ENCODE measurements around the gene KBTBD7. TPM values are rescaled to one million over a fixed set of nuclear protein-coding genes. Genes with fewer than 3 reads are reported as not detected.
A peak's percentile ranks its signal among the peaks of the same experiment; 100 is the strongest.

The KBTBD7 gene
- polyA plus RNA-seq, 1 of the 3 experiments (the other 2 are of a cell fraction) = 1.3 TPM

DNA sequence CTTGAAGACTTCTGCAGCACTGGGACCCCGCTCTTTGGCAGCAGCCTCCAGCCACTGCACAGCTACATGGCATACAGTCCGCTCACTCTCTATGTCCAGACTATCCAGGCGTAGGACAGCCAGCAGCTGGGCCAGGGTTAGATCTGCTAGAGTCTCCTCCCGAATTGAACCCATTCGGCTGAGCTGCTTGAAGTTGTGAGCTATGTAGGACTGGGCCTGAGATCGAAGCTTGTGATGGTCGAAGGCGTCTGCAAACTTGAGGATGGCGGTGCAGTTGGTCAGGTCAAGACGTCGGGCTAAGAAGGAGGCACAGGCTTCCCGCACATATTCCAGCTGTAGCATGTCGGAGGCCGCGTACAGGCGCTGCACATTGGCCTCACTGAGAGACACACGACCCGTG lies 900 bp downstream of the KBTBD7 start:
- Histone ChIP-seq H3K27ac (ENCODE audit: low read depth in 2 of 2, low read length in 1 of 2) (no peak overlapping the region; a peak in 1 of 4 replicates), H2AFZ (ENCODE audit: low read depth) (peak overlapping the region; percentile 97; the same call in 1 of the 2 replicates), H3K9ac (no peak overlapping the region), H3K36me3 (replicated peaks in 1 of 2; ENCODE audit: control insufficient read depth in 1 of 2, insufficient read depth in 2 of 2, low read length in 1 of 2) (peaks cover 6 to 9% of the 10 kb centered on the region in 2 experiments), H3F3A (replicated peaks; ENCODE audit: insufficient read depth) (peaks cover 12% of the 10 kb centered on the region), H4K20me1 (ENCODE audit: insufficient read depth) (no peaks in the 10 kb centered on the region), H3K9me3 (no peaks in the 10 kb centered on the region), H3K4me1 (ENCODE audit: control insufficient read depth in 1 of 2, insufficient read depth in 2 of 2, low read depth in 1 of 2, low read length in 1 of 2) (peaks cover 0 to 18% of the 10 kb centered on the region in 2 experiments; a peak in 2 of 4 replicates), H3K4me2 (peak overlapping the region; percentile 75), H3K79me2 (ENCODE audit: insufficient read depth) (peaks cover 18% of the 10 kb centered on the region; the same call in 1 of the 2 replicates), H3K9me2 (no peaks in the 10 kb centered on the region), H3K27me3 (ENCODE audit: insufficient read depth) (no peaks in the 10 kb centered on the region), H3K4me3 (ENCODE audit: low read depth in 2 of 2, low read length in 1 of 2) (peak overlapping the region; percentile 65 to 73)
- ChIA-PET CTCF (no interaction called here), POLR2A (no interaction called here)
- WGBS (ENCODE audit: low lambda C conversion rate) = 94% methylated on average over 17 of the region's 18 CpGs
- TF ChIP-seq TCF12 (IDR thresholded peaks at IDR 0.05) = no peak
- no peak for TF ChIP-seq EZH2phosphoT487 (IDR thresholded peaks at IDR 0.05; ENCODE audit: borderline replicate concordance, low read depth)
- no peak for TF ChIP-seq GATA2 (CRISPR knock-in tag; IDR thresholded peaks at IDR 0.05)
- TF ChIP-seq SIN3A (IDR thresholded peaks at IDR 0.05; ENCODE audit: borderline replicate concordance, low read depth, low read length) = no peak
- no peak for TF ChIP-seq SMC3 (IDR thresholded peaks at IDR 0.05; ENCODE audit: low read depth, low read length)
- TF ChIP-seq, protein P1, sequence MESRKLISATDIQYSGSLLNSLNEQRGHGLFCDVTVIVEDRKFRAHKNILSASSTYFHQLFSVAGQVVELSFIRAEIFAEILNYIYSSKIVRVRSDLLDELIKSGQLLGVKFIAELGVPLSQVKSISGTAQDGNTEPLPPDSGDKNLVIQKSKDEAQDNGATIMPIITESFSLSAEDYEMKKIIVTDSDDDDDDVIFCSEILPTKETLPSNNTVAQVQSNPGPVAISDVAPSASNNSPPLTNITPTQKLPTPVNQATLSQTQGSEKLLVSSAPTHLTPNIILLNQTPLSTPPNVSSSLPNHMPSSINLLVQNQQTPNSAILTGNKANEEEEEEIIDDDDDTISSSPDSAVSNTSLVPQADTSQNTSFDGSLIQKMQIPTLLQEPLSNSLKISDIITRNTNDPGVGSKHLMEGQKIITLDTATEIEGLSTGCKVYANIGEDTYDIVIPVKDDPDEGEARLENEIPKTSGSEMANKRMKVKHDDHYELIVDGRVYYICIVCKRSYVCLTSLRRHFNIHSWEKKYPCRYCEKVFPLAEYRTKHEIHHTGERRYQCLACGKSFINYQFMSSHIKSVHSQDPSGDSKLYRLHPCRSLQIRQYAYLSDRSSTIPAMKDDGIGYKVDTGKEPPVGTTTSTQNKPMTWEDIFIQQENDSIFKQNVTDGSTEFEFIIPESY (IDR thresholded peaks at IDR 0.05; ENCODE audit: borderline replicate concordance, low read depth) = no peak
- TF ChIP-seq, protein P2, sequence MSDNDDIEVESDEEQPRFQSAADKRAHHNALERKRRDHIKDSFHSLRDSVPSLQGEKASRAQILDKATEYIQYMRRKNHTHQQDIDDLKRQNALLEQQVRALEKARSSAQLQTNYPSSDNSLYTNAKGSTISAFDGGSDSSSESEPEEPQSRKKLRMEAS (IDR thresholded peaks at IDR 0.05; ENCODE audit: low read depth) = no peak
- TF ChIP-seq MEF2A (IDR thresholded peaks at IDR 0.05; ENCODE audit: borderline replicate concordance, low read depth) = no peak
- TF ChIP-seq, protein P3, sequence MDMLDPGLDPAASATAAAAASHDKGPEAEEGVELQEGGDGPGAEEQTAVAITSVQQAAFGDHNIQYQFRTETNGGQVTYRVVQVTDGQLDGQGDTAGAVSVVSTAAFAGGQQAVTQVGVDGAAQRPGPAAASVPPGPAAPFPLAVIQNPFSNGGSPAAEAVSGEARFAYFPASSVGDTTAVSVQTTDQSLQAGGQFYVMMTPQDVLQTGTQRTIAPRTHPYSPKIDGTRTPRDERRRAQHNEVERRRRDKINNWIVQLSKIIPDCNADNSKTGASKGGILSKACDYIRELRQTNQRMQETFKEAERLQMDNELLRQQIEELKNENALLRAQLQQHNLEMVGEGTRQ (IDR thresholded peaks at IDR 0.05; ENCODE audit: borderline replicate concordance, low read depth, low read length) = no peak
- TF ChIP-seq MXI1 (IDR thresholded peaks at IDR 0.05; ENCODE audit: low read depth, low read length) = no peak
- TF ChIP-seq YY1 (IDR thresholded peaks at IDR 0.05; ENCODE audit: low read depth) = no peak
- no peak for TF ChIP-seq FOXJ3 (CRISPR knock-in tag; IDR thresholded peaks at IDR 0.05)
- no peak for TF ChIP-seq RCOR1 (IDR thresholded peaks at IDR 0.05; ENCODE audit: low read length)
- TF ChIP-seq NRF1 (IDR thresholded peaks at IDR 0.05; ENCODE audit: low read depth, low read length) = no peak
- TF ChIP-seq CHD2 (IDR thresholded peaks at IDR 0.05; ENCODE audit: low read length, partially characterized antibody) = no peak
- no peak for TF ChIP-seq FOSL2 (IDR thresholded peaks at IDR 0.05; ENCODE audit: borderline replicate concordance, low read depth)
- no peak for TF ChIP-seq EP300 (IDR thresholded peaks at IDR 0.05; ENCODE audit: borderline replicate concordance in 1 of 2, low read depth in 1 of 2, low read length in 1 of 2)
- TF ChIP-seq FOXM1 (IDR thresholded peaks at IDR 0.05; ENCODE audit: low read depth) = no peak
- no peak for TF ChIP-seq JUND (IDR thresholded peaks at IDR 0.05)
- DNase-seq = no peak
